A549 (cell line): Measurements from ENCODE around the gene RPL27A. TPM values are rescaled to one million over a fixed set of nuclear protein-coding genes. Genes with fewer than 3 reads are reported as not detected.

Experiments used
- ATAC-seq, 2 experiments: fragments of 200-7000 bp in 1 of 2; fragments of >200 bp in 1 of 2; cut with Nextera tagmentation in 1 of 2; cut with Tn5 transposase in 1 of 2; 3 replicates each; pipeline versions ENCODE4 v1.8.0 to v1.9.1; 2018 to 2020; ENCODE audit warnings: mild to moderate bottlenecking in 1 of 2, moderate library complexity in 1 of 2
- CTCF ChIA-PET: fragments of 300-600 bp; sonication (Branson Sonifier 250); formaldehyde crosslinking; extraction: SDS; loops from one replicate; lab custom pipeline; 2021; ENCODE audit warnings: antibody characterized with exemption, inconsistent platforms; lab: Yijun Ruan, JAX
- POLR2A ChIA-PET: fragments of 350-600 bp; formaldehyde crosslinking; extraction: SDS; loops from one replicate; lab custom pipeline; 2021; ENCODE audit warnings: antibody characterized with exemption, inconsistent platforms; lab: Yijun Ruan, JAX
- DNase-seq, 2 experiments: peaks; one replicate each; pipeline versions ENCODE4 v3.0.0 to v3.0.0-alpha.2; 2011 to 2016; ENCODE audit warnings: low read depth in 1 of 2, low spot score in 1 of 2
- FAIRE-seq: peaks from 2 replicates; lab custom pipeline; 2011; peaks lifted over from hg19 to GRCh38; lab: Jason Lieb, UNC
- H3K27ac ChIP-seq, 2 experiments: fragments of >200 bp; sonication (Bioruptor Twin); formaldehyde crosslinking; 3 replicates each; pipeline ENCODE4 v1.5.1; 2016 to 2017
- H3K4me1 ChIP-seq: fragments of >200 bp; sonication (Bioruptor Twin); formaldehyde crosslinking; 3 replicates; pipeline ENCODE4 v1.6.1; 2016
- H3K4me2 ChIP-seq: fragments of >200 bp; sonication (Bioruptor Twin); formaldehyde crosslinking; 3 replicates; pipeline ENCODE4 v1.6.1; 2016
- H3K4me3 ChIP-seq: fragments of >200 bp; sonication (Bioruptor Twin); formaldehyde crosslinking; 3 replicates; pipeline ENCODE4 v1.5.1; 2016
- H3K9me3 ChIP-seq: fragments of >200 bp; sonication (Bioruptor Twin); formaldehyde crosslinking; 3 replicates; pipeline ENCODE4 v1.6.1; 2016
- BHLHE40 ChIP-seq: IDR thresholded peaks from 2 replicates; pipeline ENCODE4 v1.6.1; 2012; ENCODE audit warnings: low read depth, low read length, inconsistent platforms
- CBX2 ChIP-seq: fragments of 200-600 bp; sonication (generic); IDR thresholded peaks from 2 replicates; pipeline ENCODE4 v1.6.1; 2016; ENCODE audit warnings: low read depth, mild to moderate bottlenecking, borderline replicate concordance
- EHF ChIP-seq: fragments of 250-450 bp; sonication (Bioruptor Pico); IDR thresholded peaks from 2 replicates; pipeline ENCODE4 v1.5.0; 2020; ENCODE audit warnings: mild to moderate bottlenecking
- EHMT2 ChIP-seq: fragments of 200-600 bp; sonication (generic); IDR thresholded peaks from 2 replicates; pipeline ENCODE4 v1.6.1; 2016; ENCODE audit warnings: antibody characterized with exemption, low read depth, mild to moderate bottlenecking, moderate library complexity
- ESRRA ChIP-seq: fragments of 150-350 bp; IDR thresholded peaks from 2 replicates; pipeline ENCODE4 v1.6.1; 2014; ENCODE audit warnings: mild to moderate bottlenecking, low read length, borderline replicate concordance
- FOSB ChIP-seq: fragments of 250-450 bp; sonication (Bioruptor Pico); IDR thresholded peaks from 2 replicates; pipeline ENCODE4 v1.5.0; 2020; ENCODE audit warnings: mild to moderate bottlenecking, moderate library complexity
- HDAC2 ChIP-seq: fragments of 200-600 bp; sonication (generic); IDR thresholded peaks from 2 replicates; pipeline ENCODE4 v1.6.1; 2016
- HOXA7 ChIP-seq: fragments of 250-450 bp; sonication (Bioruptor Pico); IDR thresholded peaks from 2 replicates; pipeline ENCODE4 v1.5.0; 2020; ENCODE audit warnings: mild to moderate bottlenecking, moderate library complexity
- HOXB13 ChIP-seq: fragments of 250-450 bp; sonication (Bioruptor Pico); IDR thresholded peaks from 2 replicates; pipeline ENCODE4 v1.5.0; 2020; ENCODE audit warnings: low read depth, mild to moderate bottlenecking, moderate library complexity
- HOXB5 ChIP-seq: fragments of 250-450 bp; sonication (Bioruptor Pico); IDR thresholded peaks from 2 replicates; pipeline ENCODE4 v1.5.0; 2020; ENCODE audit warnings: mild to moderate bottlenecking, moderate library complexity
- JUN ChIP-seq, 2 experiments: fragments of >200 bp; sonication (Bioruptor Twin); formaldehyde crosslinking; IDR thresholded peaks; 2 replicates in 1 of 2; 3 replicates in 1 of 2; pipeline ENCODE4 v1.6.1; 2016 to 2017
- KDM5A ChIP-seq: fragments of 200-600 bp; sonication (generic); IDR thresholded peaks from 2 replicates; pipeline ENCODE4 v1.6.1; 2016; ENCODE audit warnings: antibody characterized with exemption, mild to moderate bottlenecking
- MAFK ChIP-seq: fragments of 450-650 bp; IDR thresholded peaks from 2 replicates; pipeline ENCODE4 v1.6.1; 2014; ENCODE audit not compliant: partially characterized antibody
- NPAS2 ChIP-seq: fragments of 250-450 bp; sonication (Bioruptor Pico); IDR thresholded peaks from 2 replicates; pipeline ENCODE4 v1.8.0; 2022; ENCODE audit warnings: mild to moderate bottlenecking, moderate library complexity, borderline replicate concordance
- NR3C1 ChIP-seq: fragments of >200 bp; sonication (Bioruptor Twin); formaldehyde crosslinking; IDR thresholded peaks from 3 replicates; pipeline ENCODE4 v1.6.1; 2017
- POLR2A ChIP-seq: IDR thresholded peaks from 2 replicates; pipeline ENCODE4 v1.6.1; 2012; ENCODE audit warnings: mild to moderate bottlenecking, low read length
- RFX5 ChIP-seq: fragments of 450-650 bp; IDR thresholded peaks from 2 replicates; pipeline ENCODE4 v1.7.1; 2014; ENCODE audit warnings: antibody characterized with exemption, mild to moderate bottlenecking, moderate library complexity
- RNF2 ChIP-seq: fragments of 200-600 bp; sonication (generic); IDR thresholded peaks from 2 replicates; pipeline ENCODE4 v1.6.1; 2016; ENCODE audit warnings: low read depth, mild to moderate bottlenecking, antibody characterized with exemption, moderate library complexity, borderline replicate concordance
- SMC3 ChIP-seq: fragments of >200 bp; sonication (Bioruptor Twin); formaldehyde crosslinking; IDR thresholded peaks from 3 replicates; pipeline ENCODE4 v1.6.1; 2018; ENCODE audit warnings: inconsistent platforms
- TFCP2L1 ChIP-seq: fragments of 250-450 bp; sonication (Bioruptor Pico); IDR thresholded peaks from 2 replicates; pipeline ENCODE4 v1.5.0; 2021; ENCODE audit warnings: mild to moderate bottlenecking
- TP53 ChIP-seq: fragments of 250-450 bp; sonication (Bioruptor Pico); IDR thresholded peaks from 2 replicates; pipeline ENCODE4 v1.5.0; 2021; ENCODE audit warnings: mild to moderate bottlenecking, moderate library complexity
- ZC3H11A ChIP-seq: fragments of 450-650 bp; IDR thresholded peaks from 2 replicates; pipeline ENCODE4 v1.6.1; 2014; ENCODE audit warnings: antibody characterized with exemption, mild to moderate bottlenecking
- ZNF302 ChIP-seq: fragments of 250-450 bp; sonication (Bioruptor Pico); IDR thresholded peaks from 2 replicates; pipeline ENCODE4 v1.9.0; 2021; ENCODE audit warnings: inconsistent platforms, mild to moderate bottlenecking, moderate library complexity
- WGBS: methylation state at CpG from one replicate; pipeline ENCODE4 v1.1.6; 2017; ENCODE audit errors: missing lambda C conversion rate; 5-methylcytosine and 5-hydroxymethylcytosine counted together
- polyA plus RNA-seq, 4 experiments: library from polyadenylated mRNA; depleted of rRNA in 3 of 4; stranded (reverse); fragments of >200 nt; fragmentation: RNase III in 1 of 4; extraction: RNeasy Plus Mini Kit Qiagen cat#74134 plus additional on column Dnase treatment in 1 of 4; gene quantifications; 2 replicates in 3 of 4; 3 replicates in 1 of 4; pipeline ENCODE4 v1.2.3, GENCODE V29; 2011 to 2017
- TF ChIP-seq, protein P1 (sequence below): IDR thresholded peaks from 2 replicates; pipeline ENCODE4 v1.6.1; 2012; ENCODE audit warnings: low read depth, borderline replicate concordance
- TF ChIP-seq, protein P2 (sequence below): fragments of 250-450 bp; sonication (Bioruptor Pico); IDR thresholded peaks from 2 replicates; pipeline ENCODE4 v1.5.0; 2020; ENCODE audit warnings: low read depth, mild to moderate bottlenecking, moderate library complexity
- TF ChIP-seq, protein P3 (sequence below): fragments of >200 bp; sonication (Bioruptor Twin); formaldehyde crosslinking; IDR thresholded peaks from 3 replicates; pipeline ENCODE4 v1.5.1; 2016
- TF ChIP-seq, protein P4 (sequence below): fragments of 150-350 bp; IDR thresholded peaks from 2 replicates; pipeline ENCODE4 v1.6.1; 2014; ENCODE audit warnings: low read depth, mild to moderate bottlenecking, low read length
- TF ChIP-seq, protein P5 (sequence below): fragments of >200 bp; sonication (Bioruptor Twin); formaldehyde crosslinking; IDR thresholded peaks from 2 replicates; pipeline ENCODE4 v1.6.1; 2016

Gene RPL27A
- polyA plus RNA-seq, 2 of the 4 experiments (the other 2 are of a cell fraction): 804 to 3,631 TPM

DNA sequence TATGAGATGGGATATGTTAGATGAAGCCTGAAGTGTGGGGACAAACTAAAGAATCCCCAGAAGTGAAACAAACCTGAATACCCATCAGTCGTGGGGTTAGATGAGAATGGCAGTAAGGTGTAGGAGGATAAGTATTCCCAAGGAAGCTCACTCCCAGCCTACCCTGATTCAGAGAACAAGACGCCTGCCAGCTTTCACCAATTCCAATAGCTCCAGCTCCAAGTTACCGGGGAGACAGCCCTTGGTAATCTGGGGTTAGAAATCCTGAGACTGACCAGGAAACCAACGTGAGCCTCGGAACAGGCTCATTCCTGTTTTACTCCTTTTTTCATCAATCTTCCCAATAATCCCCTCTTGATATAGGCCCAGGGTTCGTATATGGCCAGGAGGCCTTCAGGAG lies 46.5 kb downstream of the RPL27A start:
- CTCF ChIA-PET: no interaction called here
- no peaks in the 10 kb centered on the region for H3K9me3 ChIP-seq
- peaks cover 26% of the 10 kb centered on the region for H3K4me1 ChIP-seq
- DNase-seq: no peak
- 85% methylated on average over 6 of the region's 6 CpGs for WGBS
- FAIRE-seq: no peak
- POLR2A ChIA-PET: interaction anchor here (1.6 kb wide), 1 partner anchor 40 kb away, joined by 4 read pairs; no protein-coding TSS in a partner anchor
- no peak overlapping the region for H3K27ac ChIP-seq
- no peak overlapping the region for H3K4me3 ChIP-seq
- TF ChIP-seq RFX5 (no peak), HOXA7 (CRISPR knock-in tag) (no peak), CBX2 (no peak), HOXB5 (CRISPR knock-in tag) (no peak), RNF2 (no peak), ZNF302 (no peak), TFCP2L1 (no peak), TP53 (CRISPR knock-in tag) (no peak), HOXB13 (CRISPR knock-in tag) (no peak)
- TF ChIP-seq, protein P1, sequence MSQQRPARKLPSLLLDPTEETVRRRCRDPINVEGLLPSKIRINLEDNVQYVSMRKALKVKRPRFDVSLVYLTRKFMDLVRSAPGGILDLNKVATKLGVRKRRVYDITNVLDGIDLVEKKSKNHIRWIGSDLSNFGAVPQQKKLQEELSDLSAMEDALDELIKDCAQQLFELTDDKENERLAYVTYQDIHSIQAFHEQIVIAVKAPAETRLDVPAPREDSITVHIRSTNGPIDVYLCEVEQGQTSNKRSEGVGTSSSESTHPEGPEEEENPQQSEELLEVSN: no peak
- TF ChIP-seq, protein P2, sequence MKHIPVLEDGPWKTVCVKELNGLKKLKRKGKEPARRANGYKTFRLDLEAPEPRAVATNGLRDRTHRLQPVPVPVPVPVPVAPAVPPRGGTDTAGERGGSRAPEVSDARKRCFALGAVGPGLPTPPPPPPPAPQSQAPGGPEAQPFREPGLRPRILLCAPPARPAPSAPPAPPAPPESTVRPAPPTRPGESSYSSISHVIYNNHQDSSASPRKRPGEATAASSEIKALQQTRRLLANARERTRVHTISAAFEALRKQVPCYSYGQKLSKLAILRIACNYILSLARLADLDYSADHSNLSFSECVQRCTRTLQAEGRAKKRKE: no peak
- TF ChIP-seq, protein P3, sequence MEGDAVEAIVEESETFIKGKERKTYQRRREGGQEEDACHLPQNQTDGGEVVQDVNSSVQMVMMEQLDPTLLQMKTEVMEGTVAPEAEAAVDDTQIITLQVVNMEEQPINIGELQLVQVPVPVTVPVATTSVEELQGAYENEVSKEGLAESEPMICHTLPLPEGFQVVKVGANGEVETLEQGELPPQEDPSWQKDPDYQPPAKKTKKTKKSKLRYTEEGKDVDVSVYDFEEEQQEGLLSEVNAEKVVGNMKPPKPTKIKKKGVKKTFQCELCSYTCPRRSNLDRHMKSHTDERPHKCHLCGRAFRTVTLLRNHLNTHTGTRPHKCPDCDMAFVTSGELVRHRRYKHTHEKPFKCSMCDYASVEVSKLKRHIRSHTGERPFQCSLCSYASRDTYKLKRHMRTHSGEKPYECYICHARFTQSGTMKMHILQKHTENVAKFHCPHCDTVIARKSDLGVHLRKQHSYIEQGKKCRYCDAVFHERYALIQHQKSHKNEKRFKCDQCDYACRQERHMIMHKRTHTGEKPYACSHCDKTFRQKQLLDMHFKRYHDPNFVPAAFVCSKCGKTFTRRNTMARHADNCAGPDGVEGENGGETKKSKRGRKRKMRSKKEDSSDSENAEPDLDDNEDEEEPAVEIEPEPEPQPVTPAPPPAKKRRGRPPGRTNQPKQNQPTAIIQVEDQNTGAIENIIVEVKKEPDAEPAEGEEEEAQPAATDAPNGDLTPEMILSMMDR: no peak
- H3K4me2 ChIP-seq: no peak overlapping the region
- no peak for ATAC-seq

DNA sequence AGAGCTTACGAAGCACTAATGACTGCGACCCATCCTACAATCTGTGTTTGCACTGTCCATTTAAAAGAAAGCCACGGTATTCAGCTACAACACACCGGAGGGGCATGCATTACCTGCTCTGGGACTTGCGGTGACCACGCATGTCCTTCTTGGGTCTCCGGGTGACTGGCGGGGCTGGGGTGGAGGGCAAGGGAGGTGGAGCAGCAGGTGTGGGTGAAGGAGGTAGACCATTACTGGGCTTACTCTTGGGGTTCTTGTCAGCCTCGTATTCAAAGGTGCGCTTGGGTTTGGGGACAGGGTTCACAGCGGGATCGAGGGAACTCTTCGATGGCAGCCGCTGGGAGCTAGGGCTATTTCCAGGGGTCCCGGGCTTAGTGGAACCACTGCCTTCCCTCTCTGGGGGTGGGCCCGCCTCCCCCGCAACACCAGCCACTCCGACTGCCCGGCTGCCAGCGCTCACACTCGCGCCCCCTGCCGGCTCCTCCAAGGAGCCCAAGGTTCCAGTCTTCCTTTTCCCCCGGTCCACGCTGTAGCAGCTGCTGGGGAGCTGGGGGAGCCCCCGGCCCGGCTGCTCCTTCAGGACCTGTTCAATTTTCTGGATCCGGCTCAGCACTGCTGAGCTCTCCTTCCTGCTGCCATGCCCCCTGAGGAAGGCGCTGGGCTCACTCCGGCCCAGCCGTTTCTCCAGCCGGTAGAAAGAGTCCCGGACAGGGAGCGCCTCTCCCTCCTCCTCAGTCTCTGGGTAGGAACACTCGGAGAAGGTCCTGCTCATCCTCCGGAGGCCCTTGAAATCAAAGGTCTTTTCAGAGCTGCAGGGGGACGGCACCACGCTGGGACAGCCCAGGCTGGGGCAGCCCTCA lies 47.5 kb downstream of the RPL27A start:
- DNase-seq: no peak
- H3K27ac ChIP-seq: no peak overlapping the region
- no peak for ATAC-seq
- no peaks in the 10 kb centered on the region for H3K9me3 ChIP-seq
- TF ChIP-seq NR3C1: no peak
- TF ChIP-seq, protein P4, sequence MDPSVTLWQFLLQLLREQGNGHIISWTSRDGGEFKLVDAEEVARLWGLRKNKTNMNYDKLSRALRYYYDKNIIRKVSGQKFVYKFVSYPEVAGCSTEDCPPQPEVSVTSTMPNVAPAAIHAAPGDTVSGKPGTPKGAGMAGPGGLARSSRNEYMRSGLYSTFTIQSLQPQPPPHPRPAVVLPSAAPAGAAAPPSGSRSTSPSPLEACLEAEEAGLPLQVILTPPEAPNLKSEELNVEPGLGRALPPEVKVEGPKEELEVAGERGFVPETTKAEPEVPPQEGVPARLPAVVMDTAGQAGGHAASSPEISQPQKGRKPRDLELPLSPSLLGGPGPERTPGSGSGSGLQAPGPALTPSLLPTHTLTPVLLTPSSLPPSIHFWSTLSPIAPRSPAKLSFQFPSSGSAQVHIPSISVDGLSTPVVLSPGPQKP: no peak
- TF ChIP-seq EHF: no peak
- TF ChIP-seq ZNF302: no peak
- no peak for TF ChIP-seq POLR2A
- TF ChIP-seq ESRRA: no peak
- H3K4me2 ChIP-seq: no peak overlapping the region
- FAIRE-seq: no peak
- H3K4me3 ChIP-seq: no peak overlapping the region
- POLR2A ChIA-PET: interaction anchor here (1.6 kb wide), 1 partner anchor 41 kb away, joined by 4 read pairs; no protein-coding TSS in a partner anchor
- CTCF ChIA-PET: interaction anchor here (1.6 kb wide), 1 partner anchor 32 kb away, joined by 3 read pairs; no protein-coding TSS in a partner anchor
- peaks cover 26% of the 10 kb centered on the region for H3K4me1 ChIP-seq
- 92% methylated on average over 38 of the region's 38 CpGs for WGBS

DNA sequence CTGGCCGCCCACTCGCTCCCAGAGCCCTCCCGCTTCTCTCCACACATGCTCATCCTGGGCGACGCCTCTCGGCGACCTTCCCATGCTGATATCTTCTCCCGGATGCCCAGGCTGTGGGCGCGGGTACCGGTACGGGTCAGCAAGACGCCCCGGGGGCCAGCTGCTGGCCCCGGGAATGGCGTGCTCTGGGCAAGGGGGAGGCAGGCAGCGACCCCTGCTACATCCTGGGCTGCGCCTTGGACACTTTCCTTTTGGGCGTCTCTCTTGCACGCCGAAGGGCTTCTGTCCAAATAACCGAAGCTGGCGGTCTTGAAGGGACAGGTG lies 48.1 kb downstream of the RPL27A start:
- Histone ChIP-seq H3K27ac (no peak overlapping the region), H3K4me3 (no peak overlapping the region), H3K4me2 (no peak overlapping the region), H3K4me1 (peaks cover 26% of the 10 kb centered on the region), H3K9me3 (no peaks in the 10 kb centered on the region)
- TF ChIP-seq EHMT2 (no peak), JUN (IDR thresholded peaks at IDR 0.05) (no peak), NPAS2 (CRISPR knock-in tag) (no peak), HOXB13 (CRISPR knock-in tag) (no peak), KDM5A (no peak), HOXB5 (CRISPR knock-in tag) (no peak), MAFK (no peak), SMC3 (no peak), ZC3H11A (no peak), HDAC2 (no peak), FOSB (no peak), BHLHE40 (no peak), POLR2A (no peak)
- TF ChIP-seq, protein P5, sequence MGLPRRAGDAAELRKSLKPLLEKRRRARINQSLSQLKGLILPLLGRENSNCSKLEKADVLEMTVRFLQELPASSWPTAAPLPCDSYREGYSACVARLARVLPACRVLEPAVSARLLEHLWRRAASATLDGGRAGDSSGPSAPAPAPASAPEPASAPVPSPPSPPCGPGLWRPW: no peak
- ChIA-PET CTCF (interaction anchor here (1.6 kb wide), 1 partner anchor 33 kb away, joined by 3 read pairs; no protein-coding TSS in a partner anchor), POLR2A (no interaction called here)
- no peak for FAIRE-seq
- ATAC-seq: no peak
- no peak for DNase-seq
- WGBS: 91% methylated on average over 23 of the region's 23 CpGs
